Lower lobe of right lung (tissue), 2 donors: ENCODE measurements around the gene TMEM125. TPM values are rescaled to one million over a fixed set of nuclear protein-coding genes. Genes with fewer than 3 reads are reported as not detected.

Experiments used
- ATAC-seq, 2 donors: fragments of 200-7000 bp; cut with Tn5 transposase; one replicate each; pipeline ENCODE4 v1.9.1; 2020 to 2022; ENCODE audit warnings: mild to moderate bottlenecking in 2 of 2, moderate library complexity in 2 of 2
- DNase-seq: peaks from one replicate; pipeline ENCODE4 v3.0.0-alpha.2; 2020
- H3K27ac ChIP-seq: fragments of 200-600 bp; one replicate; pipeline ENCODE4 v1.8.0; 2022
- H3K27me3 ChIP-seq: fragments of 200-600 bp; one replicate; pipeline ENCODE4 v1.8.0; 2022; ENCODE audit warnings: low read depth
- H3K36me3 ChIP-seq: fragments of 200-600 bp; one replicate; pipeline ENCODE4 v1.8.0; 2022; ENCODE audit warnings: mild to moderate bottlenecking
- H3K4me1 ChIP-seq: fragments of 200-600 bp; one replicate; pipeline ENCODE4 v1.8.0; 2022
- H3K4me3 ChIP-seq: fragments of 200-600 bp; one replicate; pipeline ENCODE4 v1.8.0; 2022; ENCODE audit warnings: mild to moderate bottlenecking
- H3K9me3 ChIP-seq: fragments of 200-600 bp; one replicate; pipeline ENCODE4 v1.8.0; 2022
- CTCF ChIP-seq: fragments of 200-600 bp; IDR thresholded peaks from one replicate; pipeline ENCODE4 v1.8.0; 2022; ENCODE audit warnings: antibody characterized with exemption, mild to moderate bottlenecking
- intact Hi-C: fragments of 100-400 bp; cut with DNase I; formaldehyde crosslinking; loops from one replicate; pipeline ENCODE4 v1.11.0; 2022
- total RNA-seq: library from RNA; stranded (reverse); fragmentation: NEBNext Ultra II Directional; extraction: Animal tissue kit (Norgen Biotek cat#: 25700); gene quantifications from one replicate; pipeline ENCODE4 v1.2.1, GENCODE V29; 2021
- donor health status: DM: no; HTN: yes; CAD: no; lungs with severe emphysema.

Gene TMEM125
- total RNA-seq, 1 donor from 2014 or later, result 197 TPM

DNA sequence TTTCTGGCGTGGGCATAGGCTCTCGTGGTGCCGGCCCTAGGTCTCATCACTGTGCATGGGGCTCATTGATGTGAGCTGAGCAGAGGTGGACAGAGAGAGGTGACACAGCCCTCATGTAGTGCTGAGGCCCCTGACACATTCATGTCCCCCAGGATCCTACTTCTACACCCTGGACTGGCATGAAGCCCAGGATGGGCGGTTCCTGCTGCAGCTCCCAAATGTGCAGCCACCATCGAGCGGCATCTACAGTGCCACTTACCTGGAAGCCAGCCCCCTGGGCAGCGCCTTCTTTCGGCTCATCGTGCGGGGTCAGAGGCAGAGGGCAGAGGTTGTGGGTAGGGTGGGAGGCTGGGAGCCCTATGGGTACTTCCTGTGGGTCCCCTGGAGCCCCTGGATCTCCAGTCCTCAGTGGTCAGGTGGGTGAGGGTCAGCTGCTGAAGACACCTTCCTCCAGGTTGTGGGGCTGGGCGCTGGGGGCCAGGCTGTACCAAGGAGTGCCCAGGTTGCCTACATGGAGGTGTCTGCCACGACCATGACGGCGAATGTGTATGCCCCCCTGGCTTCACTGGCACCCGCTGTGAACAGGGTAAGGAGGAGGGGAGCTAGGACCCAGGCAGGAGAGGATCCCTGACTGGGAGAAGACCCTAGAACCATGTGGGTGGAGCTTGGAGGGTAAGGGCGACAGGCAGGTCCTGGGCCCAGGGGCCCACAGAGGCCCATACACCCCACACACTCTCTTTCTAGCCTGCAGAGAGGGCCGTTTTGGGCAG is 37.1 kb downstream of the TMEM125 start:
- Histone ChIP-seq H3K27me3 (no peaks in the 10 kb centered on the region), H3K36me3 (peaks cover 8% of the 10 kb centered on the region), H3K4me1 (peaks cover 52% of the 10 kb centered on the region), H3K9me3 (no peaks in the 10 kb centered on the region), H3K27ac (peak overlapping the region; percentile 31), H3K4me3 (no peak overlapping the region)
- ATAC-seq (peak in 1 of 2 donors; percentile 2), DNase-seq (peak; percentile 49)
- no peak for TF ChIP-seq CTCF
- intact Hi-C loops, result no loop called here

- DNase-seq (peak; percentile 24), ATAC-seq (no peak)
- no peak for TF ChIP-seq CTCF
- Histone ChIP-seq H3K36me3 (peaks cover 15% of the 10 kb centered on the region), H3K4me3 (no peak overlapping the region), H3K9me3 (no peaks in the 10 kb centered on the region), H3K4me1 (peaks cover 52% of the 10 kb centered on the region), H3K27ac (no peak overlapping the region), H3K27me3 (no peaks in the 10 kb centered on the region)
- intact Hi-C loops, result no loop called here
Measured at GRCh38 chr1:43307458-43308158, 37.8 kb downstream of the TMEM125 start.

DNA sequence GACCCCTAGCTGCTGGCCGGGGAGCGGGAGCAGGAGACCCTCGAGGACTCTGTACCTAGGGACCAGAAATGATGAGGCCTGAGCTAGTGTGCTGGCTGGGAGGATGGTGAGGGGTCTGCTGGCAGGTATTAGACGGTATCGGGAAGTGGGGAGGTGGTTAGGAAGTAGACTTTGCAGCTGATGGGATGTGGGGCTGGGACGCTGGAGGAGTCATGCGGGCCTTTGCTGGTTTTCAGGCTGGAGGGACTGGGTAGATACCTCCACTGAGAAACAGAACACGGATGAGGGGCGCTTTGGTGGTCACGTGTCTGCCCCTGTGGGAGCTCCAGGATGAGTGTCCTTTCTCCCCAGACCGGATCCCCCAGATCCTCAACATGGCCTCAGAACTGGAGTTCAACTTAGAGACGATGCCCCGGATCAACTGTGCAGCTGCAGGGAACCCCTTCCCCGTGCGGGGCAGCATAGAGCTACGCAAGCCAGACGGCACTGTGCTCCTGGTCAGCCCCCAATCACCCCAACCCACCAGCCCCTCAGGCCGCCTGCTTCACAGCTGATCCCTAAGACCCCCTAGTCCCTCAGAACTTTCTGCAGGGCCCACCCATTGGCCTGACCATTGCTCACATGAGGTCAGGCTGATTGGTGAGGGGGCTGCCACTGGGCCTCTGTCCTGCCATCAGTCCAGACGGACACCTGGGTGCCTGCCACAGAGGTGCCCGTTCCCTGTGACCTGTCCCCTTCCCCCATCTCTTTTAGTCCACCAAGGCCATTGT is 39.0 kb downstream of the TMEM125 start:
- DNase-seq (peak; percentile 34), ATAC-seq (no peak)
- peaks cover 15% of the 10 kb centered on the region for H3K36me3 ChIP-seq
- intact Hi-C loops, result no loop called here
- H3K4me3 ChIP-seq, result no peak overlapping the region
- no peaks in the 10 kb centered on the region for H3K9me3 ChIP-seq
- peaks cover 47% of the 10 kb centered on the region for H3K4me1 ChIP-seq
- no peak overlapping the region for H3K27ac ChIP-seq
- no peaks in the 10 kb centered on the region for H3K27me3 ChIP-seq
- no peak for TF ChIP-seq CTCF

DNA sequence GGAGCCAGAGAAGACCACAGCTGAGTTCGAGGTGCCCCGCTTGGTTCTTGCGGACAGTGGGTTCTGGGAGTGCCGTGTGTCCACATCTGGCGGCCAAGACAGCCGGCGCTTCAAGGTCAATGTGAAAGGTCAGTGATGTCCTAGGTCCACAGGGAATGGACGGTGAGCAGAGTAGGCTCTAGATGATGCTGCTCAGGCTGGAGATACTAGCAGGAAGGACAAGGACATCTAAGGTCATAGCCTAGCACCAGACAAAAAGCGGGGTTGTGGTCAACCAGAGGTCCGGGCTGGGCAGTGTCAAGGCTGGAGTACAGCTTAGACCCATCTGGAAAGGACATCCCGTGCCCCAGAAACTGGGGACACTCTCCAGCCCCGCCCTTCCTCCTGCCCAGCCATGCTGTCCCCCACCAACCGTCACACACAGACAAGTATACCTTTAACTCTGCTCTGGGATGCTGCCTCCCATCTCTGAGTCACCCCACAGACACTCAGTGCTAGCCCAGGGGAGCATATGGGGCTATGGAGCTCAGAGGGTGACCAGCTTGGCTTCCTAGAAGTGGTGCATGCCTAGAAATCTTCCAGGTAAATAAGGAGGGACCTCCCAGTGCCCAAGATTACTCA is 39.7 kb downstream of the TMEM125 start:
- no peak for TF ChIP-seq CTCF
- H3K4me3 ChIP-seq, result no peak overlapping the region
- intact Hi-C loops, result no loop called here
- no peaks in the 10 kb centered on the region for H3K9me3 ChIP-seq
- H3K27ac ChIP-seq, result no peak overlapping the region
- H3K4me1 ChIP-seq, result peaks cover 40% of the 10 kb centered on the region
- H3K27me3 ChIP-seq, result no peaks in the 10 kb centered on the region
- DNase-seq, result peak; percentile 39
- ATAC-seq, result no peak
- peaks cover 15% of the 10 kb centered on the region for H3K36me3 ChIP-seq

DNA sequence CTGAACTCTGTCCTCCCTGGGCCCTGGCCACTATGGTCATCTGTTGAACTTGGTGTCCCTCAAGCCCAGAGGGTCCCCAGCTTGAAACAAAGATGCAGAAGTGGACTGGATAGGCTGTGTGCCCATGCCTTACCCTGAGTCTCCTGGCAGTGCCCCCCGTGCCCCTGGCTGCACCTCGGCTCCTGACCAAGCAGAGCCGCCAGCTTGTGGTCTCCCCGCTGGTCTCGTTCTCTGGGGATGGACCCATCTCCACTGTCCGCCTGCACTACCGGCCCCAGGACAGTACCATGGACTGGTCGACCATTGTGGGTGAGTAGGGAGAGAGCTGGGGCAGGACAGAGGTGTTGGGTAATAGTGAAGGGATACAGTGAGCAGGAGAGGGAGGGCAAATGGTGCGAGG is 41.7 kb downstream of the TMEM125 start:
- no peak for ATAC-seq

More for the DNA sequence above, 41.7 kb downstream of the TMEM125 start:
- TF ChIP-seq CTCF, result no peak
- Histone ChIP-seq H3K4me1 (peaks cover 22% of the 10 kb centered on the region), H3K4me3 (no peak overlapping the region), H3K27me3 (no peaks in the 10 kb centered on the region), H3K9me3 (no peaks in the 10 kb centered on the region), H3K36me3 (peaks cover 15% of the 10 kb centered on the region), H3K27ac (no peak overlapping the region)
- DNase-seq, result peak; percentile 32
- intact Hi-C loops, result no loop called here
